IPS-20b (cell line): ENCODE measurements around the gene PDE6A.

Source experiments
- H3K27ac ChIP-seq: one replicate; pipeline ENCODE4 v1.5.1; 2013; ENCODE audit warnings: low read length
- H3K27me3 ChIP-seq: 2 replicates; pipeline ENCODE4 v1.6.1; 2013; ENCODE audit warnings: mild to moderate bottlenecking, low read length, inconsistent platforms; ENCODE audit not compliant: insufficient read depth
- H3K36me3 ChIP-seq: 2 replicates; pipeline ENCODE4 v1.6.1; 2013; ENCODE audit warnings: low read depth, mild to moderate bottlenecking, inconsistent platforms, low read length, moderate library complexity; ENCODE audit not compliant: insufficient read depth
- H3K4me1 ChIP-seq: 2 replicates; pipeline ENCODE4 v1.6.1; 2013; ENCODE audit warnings: mild to moderate bottlenecking, control low read depth, inconsistent platforms, low read length, moderate library complexity; ENCODE audit not compliant: insufficient read depth
- H3K4me3 ChIP-seq: 2 replicates; pipeline ENCODE4 v1.5.1; 2013; ENCODE audit warnings: mild to moderate bottlenecking, low read length, inconsistent platforms
- H3K9ac ChIP-seq: 2 replicates; pipeline ENCODE4 v1.6.1; 2013; ENCODE audit warnings: low read depth, mild to moderate bottlenecking, inconsistent platforms, low read length, moderate library complexity
- H3K9me3 ChIP-seq: 2 replicates; pipeline ENCODE4 v1.6.1; 2013; ENCODE audit warnings: mild to moderate bottlenecking, low read depth, low read length, inconsistent platforms; ENCODE audit not compliant: insufficient read depth

The PDE6A gene

GRCh38 chr5:149839761-149840160, 104.8 kb downstream of the PDE6A start:
- Histone ChIP-seq H3K4me1 (no peaks in the 10 kb centered on the region), H3K4me3 (no peak overlapping the region), H3K27me3 (no peaks in the 10 kb centered on the region), H3K9ac (no peak overlapping the region), H3K36me3 (peaks cover 21% of the 10 kb centered on the region; the same call in 1 of the 2 replicates), H3K27ac (no peak overlapping the region), H3K9me3 (no peaks in the 10 kb centered on the region)

GRCh38 chr5:149838881-149839739, 105.5 kb downstream of the PDE6A start:
- Histone ChIP-seq H3K9me3 (no peaks in the 10 kb centered on the region), H3K4me1 (no peaks in the 10 kb centered on the region), H3K9ac (no peak overlapping the region), H3K27ac (no peak overlapping the region), H3K36me3 (peaks cover 16% of the 10 kb centered on the region; the same call in 1 of the 2 replicates), H3K27me3 (no peaks in the 10 kb centered on the region), H3K4me3 (no peak overlapping the region)

GRCh38 chr5:149837680-149838269, 106.8 kb downstream of the PDE6A start:
- peaks cover 7% of the 10 kb centered on the region; the same call in 1 of the 2 replicates for H3K36me3 ChIP-seq
- no peak overlapping the region for H3K27ac ChIP-seq
- H3K9ac ChIP-seq = no peak overlapping the region
- no peaks in the 10 kb centered on the region for H3K9me3 ChIP-seq
- no peaks in the 10 kb centered on the region for H3K27me3 ChIP-seq
- H3K4me3 ChIP-seq = no peak overlapping the region
- H3K4me1 ChIP-seq = no peaks in the 10 kb centered on the region

GRCh38 chr5:149836451-149837139, 108.0 kb downstream of the PDE6A start:
- Histone ChIP-seq H3K9me3 (no peaks in the 10 kb centered on the region), H3K27me3 (no peaks in the 10 kb centered on the region), H3K27ac (no peak overlapping the region), H3K9ac (no peak overlapping the region), H3K4me1 (no peaks in the 10 kb centered on the region), H3K4me3 (no peak overlapping the region), H3K36me3 (peaks cover 9% of the 10 kb centered on the region)

GRCh38 chr5:149834246-149834855, 110.2 kb downstream of the PDE6A start:
- no peak overlapping the region for H3K4me3 ChIP-seq
- H3K4me1 ChIP-seq = no peaks in the 10 kb centered on the region
- H3K9ac ChIP-seq = no peak overlapping the region
- no peaks in the 10 kb centered on the region for H3K27me3 ChIP-seq
- no peak overlapping the region for H3K27ac ChIP-seq
- H3K36me3 ChIP-seq = peaks cover 16% of the 10 kb centered on the region
- no peaks in the 10 kb centered on the region for H3K9me3 ChIP-seq

GRCh38 chr5:149833116-149833827, 111.3 kb downstream of the PDE6A start:
- H3K27me3 ChIP-seq = no peaks in the 10 kb centered on the region
- no peak overlapping the region for H3K27ac ChIP-seq
- H3K9ac ChIP-seq = no peak overlapping the region
- no peaks in the 10 kb centered on the region for H3K4me1 ChIP-seq
- H3K4me3 ChIP-seq = no peak overlapping the region
- no peaks in the 10 kb centered on the region for H3K9me3 ChIP-seq
- H3K36me3 ChIP-seq = peaks cover 12% of the 10 kb centered on the region

- Histone ChIP-seq H3K4me1 (no peaks in the 10 kb centered on the region), H3K27ac (no peak overlapping the region), H3K36me3 (peaks cover 12% of the 10 kb centered on the region), H3K4me3 (no peak overlapping the region), H3K27me3 (no peaks in the 10 kb centered on the region), H3K9ac (no peak overlapping the region), H3K9me3 (no peaks in the 10 kb centered on the region)
Measured at GRCh38 chr5:149832636-149833035, 112.0 kb downstream of the PDE6A start.

GRCh38 chr5:149831492-149831891, 113.1 kb downstream of the PDE6A start:
- Histone ChIP-seq H3K9ac (no peak overlapping the region), H3K27me3 (no peaks in the 10 kb centered on the region), H3K4me1 (no peaks in the 10 kb centered on the region), H3K27ac (no peak overlapping the region), H3K4me3 (no peak overlapping the region), H3K36me3 (peaks cover 20% of the 10 kb centered on the region), H3K9me3 (no peaks in the 10 kb centered on the region)

GRCh38 chr5:149830579-149830978, 114.0 kb downstream of the PDE6A start:
- H3K9me3 ChIP-seq = no peaks in the 10 kb centered on the region
- no peak overlapping the region for H3K4me3 ChIP-seq
- H3K27ac ChIP-seq = no peak overlapping the region
- H3K4me1 ChIP-seq = no peaks in the 10 kb centered on the region
- no peaks in the 10 kb centered on the region for H3K27me3 ChIP-seq
- no peak overlapping the region for H3K9ac ChIP-seq
- peaks cover 20% of the 10 kb centered on the region for H3K36me3 ChIP-seq

GRCh38 chr5:149829954-149830353, 114.6 kb downstream of the PDE6A start:
- Histone ChIP-seq H3K27me3 (no peaks in the 10 kb centered on the region), H3K4me3 (no peak overlapping the region), H3K9ac (no peak overlapping the region), H3K27ac (no peak overlapping the region), H3K4me1 (no peaks in the 10 kb centered on the region), H3K9me3 (no peaks in the 10 kb centered on the region), H3K36me3 (peaks cover 20% of the 10 kb centered on the region)
